IPS DF 4.7 (cell line): ENCODE results near the gene RIMOC1.
"Not testable (repeated sequence)": the region's sequence is repeated elsewhere in the genome, so short reads cannot be mapped to it uniquely, and the experiment has no call there.

Source experiments
- DNase-seq: peaks from one replicate; pipeline ENCODE4 v3.0.0-alpha.2; 2013; ENCODE audit warnings: low spot score; ENCODE audit errors: extremely low read depth

RIMOC1 gene

GRCh38 chr5:41891066-41891707, 13.0 kb upstream of the RIMOC1 start:
- DNase-seq = no peak

- no peak for DNase-seq
Observed at GRCh38 chr5:41892031-41892430, 12.1 kb upstream of the RIMOC1 start.

- DNase-seq = no peak
Observed at GRCh38 chr5:41893074-41893851, 10.9 kb upstream of the RIMOC1 start.

GRCh38 chr5:41896230-41896629, 7.9 kb upstream of the RIMOC1 start:
- DNase-seq = no peak

- no peak for DNase-seq
Observed at GRCh38 chr5:41903382-41903891, 707 bp upstream of the RIMOC1 start.

GRCh38 chr5:41906151-41906550, 2.0 kb downstream of the RIMOC1 start:
- no peak for DNase-seq

- no peak for DNase-seq
Observed at GRCh38 chr5:41908374-41909079, 4.4 kb downstream of the RIMOC1 start.

- no peak for DNase-seq
Observed at GRCh38 chr5:41918105-41918504, 14.0 kb downstream of the RIMOC1 start.

GRCh38 chr5:41921166-41921565, 17.0 kb downstream of the RIMOC1 start:
- no peak for DNase-seq

GRCh38 chr5:41921874-41922273, 17.7 kb downstream of the RIMOC1 start:
- no peak for DNase-seq

GRCh38 chr5:41924526-41924871, 20.4 kb downstream of the RIMOC1 start:
- DNase-seq = no peak

- DNase-seq = no peak
Observed at GRCh38 chr5:41924872-41925554, 20.9 kb downstream of the RIMOC1 start, which contains the start of gene FBXO4. FBXO4 (plus strand) TSS chr5:41925281; CDS start chr5:41925310, 29 bp downstream.

- no peak for DNase-seq
Observed at GRCh38 chr5:41925555-41925951, 21.4 kb downstream of the RIMOC1 start.

GRCh38 chr5:41927604-41928003, 23.5 kb downstream of the RIMOC1 start:
- DNase-seq = no peak

GRCh38 chr5:41929035-41929434, 24.9 kb downstream of the RIMOC1 start:
- DNase-seq = no peak

GRCh38 chr5:41932770-41933169, 28.6 kb downstream of the RIMOC1 start:
- no peak for DNase-seq

GRCh38 chr5:41935544-41935943, 31.4 kb downstream of the RIMOC1 start:
- DNase-seq = no peak

GRCh38 chr5:41940641-41941040, 36.5 kb downstream of the RIMOC1 start:
- DNase-seq = no peak

- DNase-seq = not testable (repeated sequence)
Observed at GRCh38 chr5:41945332-41945955, 41.3 kb downstream of the RIMOC1 start.

- DNase-seq = no peak
Observed at GRCh38 chr5:41951224-41951623, 47.1 kb downstream of the RIMOC1 start.
